WERI-Rb-1 (cell line): ENCODE data around the gene ATP1A2.

Source experiments
- DNase-seq: peaks from one replicate; pipeline ENCODE4 v3.0.0-alpha.2; 2020
- H3K27ac ChIP-seq: fragments of 250-450 bp; sonication (Bioruptor Pico); 2 replicates; pipeline ENCODE4 v1.5.1; 2020; ENCODE audit warnings: mild to moderate bottlenecking, moderate library complexity
- H3K27me3 ChIP-seq: fragments of 250-450 bp; sonication (Bioruptor Pico); 2 replicates; pipeline ENCODE4 v1.5.1; 2021; ENCODE audit warnings: mild to moderate bottlenecking, low read depth, moderate library complexity; ENCODE audit not compliant: insufficient read depth, severe bottlenecking
- H3K36me3 ChIP-seq: fragments of 250-450 bp; sonication (Bioruptor Pico); 2 replicates; pipeline ENCODE4 v1.5.1; 2020; ENCODE audit warnings: mild to moderate bottlenecking, moderate library complexity
- H3K4me3 ChIP-seq: 2 replicates; pipeline ENCODE4 v1.5.1; 2011; ENCODE audit warnings: low read depth, mild to moderate bottlenecking, control low read depth, low read length
- H3K9me3 ChIP-seq: fragments of 250-450 bp; sonication (Bioruptor Pico); 2 replicates; pipeline ENCODE4 v1.5.1; 2021; ENCODE audit warnings: mild to moderate bottlenecking, moderate library complexity; ENCODE audit not compliant: severe bottlenecking
- TF ChIP-seq, protein P1 (sequence below): IDR thresholded peaks from 2 replicates; pipeline ENCODE4 v1.5.1; 2011; ENCODE audit warnings: low read depth, mild to moderate bottlenecking, control low read depth, inconsistent platforms, low read length

ATP1A2 gene

DNA sequence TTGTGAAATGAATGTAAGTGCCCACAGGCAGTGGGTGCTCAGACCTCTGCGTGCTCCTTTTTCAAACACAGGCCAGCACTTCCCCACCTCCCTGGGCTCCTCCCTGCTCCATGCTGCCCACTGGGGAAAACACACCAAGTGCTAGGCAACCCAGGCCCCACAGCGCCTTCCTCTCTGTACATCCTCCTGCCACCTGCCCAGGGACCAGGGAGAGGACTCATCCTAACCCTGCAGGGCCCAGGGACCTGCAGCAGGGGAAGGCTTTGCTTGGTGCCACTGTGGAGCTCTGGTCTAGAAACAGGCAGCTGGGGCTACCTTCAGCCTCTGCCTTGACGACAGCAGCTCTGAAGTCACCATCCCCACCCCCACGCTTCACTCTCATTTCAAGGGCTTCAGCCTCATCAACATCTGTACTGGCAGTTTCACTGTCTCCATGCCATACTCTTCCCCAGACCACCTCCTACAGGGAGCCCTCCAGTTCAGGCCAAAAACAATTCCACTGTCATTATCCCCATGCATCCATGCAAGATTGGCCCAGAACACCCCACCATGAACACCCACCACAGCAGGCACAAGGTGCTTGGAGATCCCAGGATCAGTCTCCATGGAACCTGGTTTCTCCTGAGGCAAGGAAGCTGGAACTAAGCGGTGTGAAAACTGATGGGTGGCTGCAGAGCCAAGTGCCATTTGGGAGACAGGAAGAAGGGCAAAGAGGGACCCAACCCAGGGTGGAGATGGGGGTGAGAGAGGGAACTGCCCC is 18.2 kb upstream of the ATP1A2 start:
- DNase-seq: no peak
- Histone ChIP-seq H3K4me3 (peak overlapping the region; percentile 65), H3K36me3 (no peaks in the 10 kb centered on the region; the same call in none of the 2 replicates), H3K27ac (no peak overlapping the region), H3K27me3 (no peaks in the 10 kb centered on the region), H3K9me3 (no peaks in the 10 kb centered on the region)
- TF ChIP-seq, protein P1, sequence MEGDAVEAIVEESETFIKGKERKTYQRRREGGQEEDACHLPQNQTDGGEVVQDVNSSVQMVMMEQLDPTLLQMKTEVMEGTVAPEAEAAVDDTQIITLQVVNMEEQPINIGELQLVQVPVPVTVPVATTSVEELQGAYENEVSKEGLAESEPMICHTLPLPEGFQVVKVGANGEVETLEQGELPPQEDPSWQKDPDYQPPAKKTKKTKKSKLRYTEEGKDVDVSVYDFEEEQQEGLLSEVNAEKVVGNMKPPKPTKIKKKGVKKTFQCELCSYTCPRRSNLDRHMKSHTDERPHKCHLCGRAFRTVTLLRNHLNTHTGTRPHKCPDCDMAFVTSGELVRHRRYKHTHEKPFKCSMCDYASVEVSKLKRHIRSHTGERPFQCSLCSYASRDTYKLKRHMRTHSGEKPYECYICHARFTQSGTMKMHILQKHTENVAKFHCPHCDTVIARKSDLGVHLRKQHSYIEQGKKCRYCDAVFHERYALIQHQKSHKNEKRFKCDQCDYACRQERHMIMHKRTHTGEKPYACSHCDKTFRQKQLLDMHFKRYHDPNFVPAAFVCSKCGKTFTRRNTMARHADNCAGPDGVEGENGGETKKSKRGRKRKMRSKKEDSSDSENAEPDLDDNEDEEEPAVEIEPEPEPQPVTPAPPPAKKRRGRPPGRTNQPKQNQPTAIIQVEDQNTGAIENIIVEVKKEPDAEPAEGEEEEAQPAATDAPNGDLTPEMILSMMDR: no peak

DNA sequence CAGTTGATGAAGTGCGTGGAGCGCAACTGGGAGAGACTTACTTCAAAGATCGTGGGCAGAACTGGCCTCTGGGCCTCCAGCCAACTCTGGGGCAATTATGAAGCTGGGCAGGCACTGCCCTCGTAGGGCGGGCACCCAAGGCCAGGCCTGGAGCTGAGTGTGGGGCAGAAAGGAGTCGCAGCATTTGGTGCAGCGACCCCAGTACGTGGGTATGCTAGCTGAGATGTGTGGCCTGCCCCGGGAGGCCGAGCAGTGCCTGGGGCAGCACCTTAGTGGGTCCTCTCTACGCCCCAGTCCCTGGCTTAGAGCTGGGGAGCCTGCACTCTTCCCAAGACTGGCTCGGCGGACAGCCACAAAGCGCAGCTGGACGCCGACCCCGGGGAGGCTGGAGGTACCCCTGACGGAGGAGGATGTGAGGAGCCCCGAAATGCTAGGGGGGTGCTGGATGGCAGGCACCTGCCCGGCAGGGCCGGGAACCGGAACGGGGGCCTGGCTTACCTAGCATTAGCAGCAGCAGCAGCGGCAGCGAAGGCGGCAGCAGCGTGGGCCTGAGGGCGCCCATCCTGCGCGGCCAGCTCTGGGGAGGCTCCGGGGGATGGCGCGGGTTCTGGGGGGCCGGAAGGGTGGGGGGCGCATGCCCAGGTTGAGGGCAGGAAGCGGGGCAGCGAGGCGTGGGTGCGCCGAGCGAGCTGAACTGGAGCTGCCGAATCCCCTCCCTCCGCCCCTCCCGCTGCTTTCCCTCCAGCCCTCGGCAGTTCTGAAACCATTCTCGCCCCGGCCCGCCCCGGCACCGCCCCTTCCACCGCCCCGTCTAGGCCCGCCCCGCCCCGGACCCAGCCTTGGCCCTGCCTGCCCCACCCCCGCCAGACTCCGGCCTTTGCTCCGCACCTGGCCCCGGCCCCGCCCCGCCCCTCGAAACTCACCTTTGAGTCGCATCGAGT is 17.4 kb upstream of the ATP1A2 start, which contains the start of gene IGSF8:
IGSF8 (minus strand) TSS at position 709 of the 941 bp plus-strand sequence; CDS start at position 562, 147 bp downstream.
- Histone ChIP-seq H3K27me3 (no peaks in the 10 kb centered on the region), H3K27ac (peak within 1 kb of the TSS; percentile 28), H3K36me3 (no peaks in the 10 kb centered on the region; the same call in none of the 2 replicates), H3K4me3 (peak within 1 kb of the TSS; percentile 65), H3K9me3 (no peaks in the 10 kb centered on the region)
- TF ChIP-seq, protein P1: no peak
- DNase-seq: peak; percentile 97

DNA sequence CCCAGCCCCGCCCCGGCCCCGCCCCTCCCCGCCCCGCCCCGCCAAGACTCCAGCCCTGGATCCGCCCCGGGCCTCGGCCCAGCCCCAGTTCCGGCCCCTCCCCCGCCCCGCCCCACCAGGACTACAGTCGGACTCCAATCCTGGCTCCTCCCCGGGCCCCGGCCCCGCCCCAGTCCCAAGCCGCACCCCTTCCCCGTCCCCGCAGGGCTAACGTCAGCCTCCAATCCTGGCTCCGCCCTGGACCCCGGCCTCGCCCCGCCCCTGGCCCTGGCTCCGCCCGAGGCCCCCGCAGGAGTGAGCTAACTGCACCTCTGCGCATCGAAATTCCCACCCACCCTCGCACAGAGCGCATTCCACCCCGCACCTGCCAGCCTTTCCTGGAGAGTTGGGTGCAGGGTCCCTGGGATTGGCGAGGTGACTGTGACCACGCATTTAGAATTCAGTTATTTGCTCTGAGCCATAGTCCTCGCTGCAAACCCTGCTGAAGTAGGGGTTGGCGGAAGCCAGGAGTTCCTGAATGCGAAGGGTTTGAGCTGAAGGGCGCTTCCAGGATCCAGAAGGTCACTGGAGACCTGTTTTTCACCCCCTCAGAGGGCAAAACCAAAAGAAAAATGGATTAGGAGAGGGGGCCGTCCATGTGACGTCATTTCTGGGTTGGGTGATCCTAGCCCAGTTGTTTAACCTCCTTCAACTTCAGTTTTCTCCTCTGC is 16.6 kb upstream of the ATP1A2 start:
- H3K27me3 ChIP-seq: no peaks in the 10 kb centered on the region
- DNase-seq: peak; percentile 100
- peak overlapping the region; percentile 12; the same call in 1 of the 2 replicates for H3K27ac ChIP-seq
- TF ChIP-seq, protein P1: no peak
- peak overlapping the region; percentile 63 for H3K4me3 ChIP-seq
- H3K36me3 ChIP-seq: no peaks in the 10 kb centered on the region; the same call in none of the 2 replicates
- H3K9me3 ChIP-seq: no peaks in the 10 kb centered on the region

DNA sequence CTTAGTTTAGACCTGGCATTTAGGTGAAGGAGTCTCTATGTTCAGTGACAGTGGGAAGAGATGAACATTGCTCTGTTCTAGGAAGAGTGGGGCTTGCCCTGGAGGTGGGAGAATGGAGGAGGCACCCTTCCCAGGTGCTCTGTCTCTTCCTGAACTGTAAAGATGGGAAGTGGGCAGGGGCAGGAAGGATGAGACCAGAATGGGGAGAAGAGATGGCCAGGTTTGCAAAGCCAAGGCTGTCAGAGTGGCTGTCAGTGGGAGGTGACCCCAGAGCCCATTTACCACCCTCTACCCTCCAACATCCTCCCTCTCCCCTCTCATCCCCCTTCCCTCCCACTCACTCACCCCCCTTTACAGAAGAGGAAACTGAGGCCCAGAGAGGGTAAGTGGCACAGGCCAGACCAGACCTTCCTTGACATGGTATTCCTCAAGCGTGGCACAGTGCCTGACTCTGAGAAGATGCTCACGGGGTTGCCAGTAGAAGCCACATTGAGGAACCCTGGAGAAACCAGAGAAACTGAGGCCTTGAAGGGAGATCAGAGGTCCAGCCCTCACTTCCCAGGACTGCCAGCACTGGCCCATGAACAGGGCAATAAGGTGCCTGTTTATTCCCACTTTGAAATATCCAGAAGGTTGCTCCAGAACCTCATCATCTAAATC is 15.7 kb upstream of the ATP1A2 start:
- Histone ChIP-seq H3K27ac (no peak overlapping the region), H3K36me3 (no peaks in the 10 kb centered on the region; the same call in 1 of the 2 replicates), H3K9me3 (no peaks in the 10 kb centered on the region), H3K27me3 (no peaks in the 10 kb centered on the region), H3K4me3 (no peak overlapping the region)
- no peak for DNase-seq
- TF ChIP-seq, protein P1: no peak
